ENCODE results near the gene MUCL1. TPM values are rescaled to one million over a fixed set of nuclear protein-coding genes. Genes with fewer than 3 reads are reported as not detected.

The MUCL1 gene
- polyA plus RNA-seq, 2 of the 4 experiments (the other 2 are of a cell fraction): not detected

DNA sequence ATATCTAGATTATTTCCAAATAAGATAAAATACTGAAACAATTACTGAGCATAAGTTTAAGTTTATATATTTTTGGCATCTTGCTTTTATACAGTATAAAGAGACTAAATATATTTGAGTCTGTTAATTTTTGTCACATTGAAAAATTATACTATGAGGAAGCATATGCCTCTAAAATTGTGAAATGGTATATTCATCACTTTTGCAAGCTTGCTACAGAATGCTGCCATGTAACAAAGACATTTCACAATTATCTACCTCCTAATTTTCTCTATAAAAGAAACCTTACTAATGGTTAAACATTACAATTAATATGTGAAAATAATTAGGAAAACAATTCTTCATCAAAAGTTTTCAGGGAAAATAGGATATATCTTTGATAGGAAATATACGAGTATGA is 22.7 kb upstream of the MUCL1 start:
- Histone ChIP-seq H3K27ac (no peak overlapping the region), H3K4me3 (no peak overlapping the region), H3K9me3 (no peaks in the 10 kb centered on the region), H3K4me2 (no peak overlapping the region), H3K4me1 (no peaks in the 10 kb centered on the region)
- no peak for DNase-seq (ENCODE audit: low read depth in 1 of 2, low spot score in 1 of 2)
- no peak for TF ChIP-seq RFX5 (IDR thresholded peaks at IDR 0.05)
- CTCF ChIA-PET: interaction anchor here (1.3 kb wide), 1 partner anchor 162 kb away, joined by 4 read pairs; no protein-coding TSS in a partner anchor
- WGBS (ENCODE audit: missing lambda C conversion rate): 33% methylated on average over 1 of the region's 1 CpG
- POLR2A ChIA-PET: no interaction called here
- no peak for ATAC-seq
- no peak for FAIRE-seq

DNA sequence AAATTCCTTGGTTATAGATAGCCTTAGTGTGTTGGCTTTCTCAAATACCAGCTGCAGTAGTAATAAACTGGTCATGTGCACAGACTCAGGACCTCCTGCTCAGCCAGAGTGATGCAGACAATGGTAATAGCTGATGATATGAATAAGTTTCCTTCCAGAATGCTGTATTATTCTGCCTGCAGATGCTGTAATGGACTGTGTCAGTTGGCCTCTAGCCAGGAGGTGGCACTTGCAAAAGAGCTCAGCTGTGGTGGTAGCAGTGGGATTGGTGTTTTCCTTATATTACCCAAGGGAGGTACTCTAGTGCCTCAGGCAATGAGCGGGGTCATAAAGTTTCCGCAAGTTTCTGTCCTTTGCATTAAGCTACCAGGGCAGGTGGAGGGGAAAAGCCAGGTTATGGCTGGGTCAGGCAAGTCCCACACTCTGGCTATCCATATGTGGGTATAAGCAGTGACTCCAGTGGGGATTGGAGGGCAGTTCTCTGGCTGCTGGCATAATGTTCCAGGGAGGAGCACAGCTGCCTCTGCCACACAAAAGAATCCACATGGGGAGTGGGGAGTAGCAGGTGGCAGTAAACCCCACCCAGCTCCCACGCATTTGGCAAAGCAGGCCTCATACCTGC is 14.0 kb upstream of the MUCL1 start:
- WGBS (ENCODE audit: missing lambda C conversion rate): 28% methylated on average over 3 of the region's 3 CpGs
- DNase-seq (ENCODE audit: low read depth in 1 of 2, low spot score in 1 of 2) (no peak), ATAC-seq (no peak), FAIRE-seq (no peak)
- no peaks in the 10 kb centered on the region for H3K9me3 ChIP-seq
- POLR2A ChIA-PET: no interaction called here
- no peak overlapping the region for H3K4me2 ChIP-seq
- no peak overlapping the region for H3K4me3 ChIP-seq
- no peaks in the 10 kb centered on the region for H3K4me1 ChIP-seq
- TF ChIP-seq FOSB (CRISPR knock-in tag; IDR thresholded peaks at IDR 0.05): no peak
- CTCF ChIA-PET: interaction anchor here (1.1 to 1.6 kb wide), 2 partner anchors 81 to 118 kb away, joined by 3 to 5 read pairs; no protein-coding TSS in a partner anchor
- H3K27ac ChIP-seq: no peak overlapping the region

DNA sequence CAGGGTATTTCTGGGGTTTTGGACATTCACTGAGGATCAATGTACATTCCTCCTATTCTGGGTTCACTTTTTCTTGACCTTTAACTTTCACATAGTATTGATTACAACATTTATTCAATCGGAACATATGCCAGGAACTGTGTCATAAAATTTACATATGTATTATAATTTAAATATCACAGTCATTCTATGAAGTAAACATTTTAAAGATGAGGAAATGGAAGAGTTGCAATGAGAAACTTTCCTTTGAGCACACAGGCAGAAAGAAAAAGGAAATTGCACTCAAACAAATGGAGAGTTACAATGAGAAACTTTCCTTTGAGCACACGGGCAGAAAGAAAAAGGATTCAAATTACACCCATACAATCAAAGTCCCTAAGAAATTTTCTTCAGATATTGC is 3.1 kb downstream of the MUCL1 start:
- ChIA-PET POLR2A (no interaction called here), CTCF (interaction anchor here (1.0 to 5.0 kb wide), 2 partner anchors 17 to 102 kb away, joined by 3 to 53 read pairs; no protein-coding TSS in a partner anchor)
- Histone ChIP-seq H3K9me3 (no peaks in the 10 kb centered on the region), H3K4me2 (no peak overlapping the region), H3K4me1 (no peaks in the 10 kb centered on the region), H3K27ac (no peak overlapping the region), H3K4me3 (no peak overlapping the region)
- FAIRE-seq (no peak), ATAC-seq (no peak), DNase-seq (ENCODE audit: low read depth in 1 of 2, low spot score in 1 of 2) (no peak)
- TF ChIP-seq RAD21 (conservative IDR thresholded peaks at IDR 0.05 in 1 of 2, IDR thresholded peaks at IDR 0.05 in 1 of 2) (no peak), ZNF302 (CRISPR knock-in tag; IDR thresholded peaks at IDR 0.05) (no peak), MAFK (IDR thresholded peaks at IDR 0.05; ENCODE audit: partially characterized antibody) (no peak), ZSCAN20 (CRISPR knock-in tag; IDR thresholded peaks at IDR 0.05) (no peak), HOXB13 (CRISPR knock-in tag; IDR thresholded peaks at IDR 0.05; ENCODE audit: low read depth) (no peak), NR3C1 (IDR thresholded peaks at IDR 0.05) (no peak), HOXB5 (CRISPR knock-in tag; IDR thresholded peaks at IDR 0.05) (no peak), FOSL2 (IDR thresholded peaks at IDR 0.05) (no peak), FOSL2 (CRISPR knock-in tag; IDR thresholded peaks at IDR 0.05) (no peak), CBX8 (IDR thresholded peaks at IDR 0.05) (no peak), EHMT2 (IDR thresholded peaks at IDR 0.05; ENCODE audit: low read depth) (no peak), RARB (CRISPR knock-in tag; IDR thresholded peaks at IDR 0.05) (no peak)
- TF ChIP-seq, protein P1, sequence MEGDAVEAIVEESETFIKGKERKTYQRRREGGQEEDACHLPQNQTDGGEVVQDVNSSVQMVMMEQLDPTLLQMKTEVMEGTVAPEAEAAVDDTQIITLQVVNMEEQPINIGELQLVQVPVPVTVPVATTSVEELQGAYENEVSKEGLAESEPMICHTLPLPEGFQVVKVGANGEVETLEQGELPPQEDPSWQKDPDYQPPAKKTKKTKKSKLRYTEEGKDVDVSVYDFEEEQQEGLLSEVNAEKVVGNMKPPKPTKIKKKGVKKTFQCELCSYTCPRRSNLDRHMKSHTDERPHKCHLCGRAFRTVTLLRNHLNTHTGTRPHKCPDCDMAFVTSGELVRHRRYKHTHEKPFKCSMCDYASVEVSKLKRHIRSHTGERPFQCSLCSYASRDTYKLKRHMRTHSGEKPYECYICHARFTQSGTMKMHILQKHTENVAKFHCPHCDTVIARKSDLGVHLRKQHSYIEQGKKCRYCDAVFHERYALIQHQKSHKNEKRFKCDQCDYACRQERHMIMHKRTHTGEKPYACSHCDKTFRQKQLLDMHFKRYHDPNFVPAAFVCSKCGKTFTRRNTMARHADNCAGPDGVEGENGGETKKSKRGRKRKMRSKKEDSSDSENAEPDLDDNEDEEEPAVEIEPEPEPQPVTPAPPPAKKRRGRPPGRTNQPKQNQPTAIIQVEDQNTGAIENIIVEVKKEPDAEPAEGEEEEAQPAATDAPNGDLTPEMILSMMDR (IDR thresholded peaks at IDR 0.05): no peak
- TF ChIP-seq, protein P2, sequence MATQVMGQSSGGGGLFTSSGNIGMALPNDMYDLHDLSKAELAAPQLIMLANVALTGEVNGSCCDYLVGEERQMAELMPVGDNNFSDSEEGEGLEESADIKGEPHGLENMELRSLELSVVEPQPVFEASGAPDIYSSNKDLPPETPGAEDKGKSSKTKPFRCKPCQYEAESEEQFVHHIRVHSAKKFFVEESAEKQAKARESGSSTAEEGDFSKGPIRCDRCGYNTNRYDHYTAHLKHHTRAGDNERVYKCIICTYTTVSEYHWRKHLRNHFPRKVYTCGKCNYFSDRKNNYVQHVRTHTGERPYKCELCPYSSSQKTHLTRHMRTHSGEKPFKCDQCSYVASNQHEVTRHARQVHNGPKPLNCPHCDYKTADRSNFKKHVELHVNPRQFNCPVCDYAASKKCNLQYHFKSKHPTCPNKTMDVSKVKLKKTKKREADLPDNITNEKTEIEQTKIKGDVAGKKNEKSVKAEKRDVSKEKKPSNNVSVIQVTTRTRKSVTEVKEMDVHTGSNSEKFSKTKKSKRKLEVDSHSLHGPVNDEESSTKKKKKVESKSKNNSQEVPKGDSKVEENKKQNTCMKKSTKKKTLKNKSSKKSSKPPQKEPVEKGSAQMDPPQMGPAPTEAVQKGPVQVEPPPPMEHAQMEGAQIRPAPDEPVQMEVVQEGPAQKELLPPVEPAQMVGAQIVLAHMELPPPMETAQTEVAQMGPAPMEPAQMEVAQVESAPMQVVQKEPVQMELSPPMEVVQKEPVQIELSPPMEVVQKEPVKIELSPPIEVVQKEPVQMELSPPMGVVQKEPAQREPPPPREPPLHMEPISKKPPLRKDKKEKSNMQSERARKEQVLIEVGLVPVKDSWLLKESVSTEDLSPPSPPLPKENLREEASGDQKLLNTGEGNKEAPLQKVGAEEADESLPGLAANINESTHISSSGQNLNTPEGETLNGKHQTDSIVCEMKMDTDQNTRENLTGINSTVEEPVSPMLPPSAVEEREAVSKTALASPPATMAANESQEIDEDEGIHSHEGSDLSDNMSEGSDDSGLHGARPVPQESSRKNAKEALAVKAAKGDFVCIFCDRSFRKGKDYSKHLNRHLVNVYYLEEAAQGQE (IDR thresholded peaks at IDR 0.05): no peak
- TF ChIP-seq, protein P3, sequence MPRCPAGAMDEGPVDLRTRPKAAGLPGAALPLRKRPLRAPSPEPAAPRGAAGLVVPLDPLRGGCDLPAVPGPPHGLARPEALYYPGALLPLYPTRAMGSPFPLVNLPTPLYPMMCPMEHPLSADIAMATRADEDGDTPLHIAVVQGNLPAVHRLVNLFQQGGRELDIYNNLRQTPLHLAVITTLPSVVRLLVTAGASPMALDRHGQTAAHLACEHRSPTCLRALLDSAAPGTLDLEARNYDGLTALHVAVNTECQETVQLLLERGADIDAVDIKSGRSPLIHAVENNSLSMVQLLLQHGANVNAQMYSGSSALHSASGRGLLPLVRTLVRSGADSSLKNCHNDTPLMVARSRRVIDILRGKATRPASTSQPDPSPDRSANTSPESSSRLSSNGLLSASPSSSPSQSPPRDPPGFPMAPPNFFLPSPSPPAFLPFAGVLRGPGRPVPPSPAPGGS (IDR thresholded peaks at IDR 0.05): no peak
- WGBS (ENCODE audit: missing lambda C conversion rate): 69% methylated on average over 2 of the region's 2 CpGs

All from A549 (cell line).